Heart left ventricle (tissue), 16 donors: ENCODE measurements around the gene INPP4A. TPM values are rescaled to one million over a fixed set of nuclear protein-coding genes. Genes with fewer than 3 reads are reported as not detected.
A peak's percentile ranks its signal among the peaks of the same experiment; 100 is the strongest.

Experiments
- ATAC-seq, 4 donors: fragments of 200-7000 bp; cut with Tn5 transposase; one replicate each; pipeline ENCODE4 v1.9.1; 2020 to 2022; ENCODE audit warnings: moderate library complexity in 4 of 4, mild to moderate bottlenecking in 3 of 4, moderate number of reproducible peaks in 1 of 4
- DNase-seq, 5 donors: peaks; one replicate each; pipeline ENCODE4 v3.0.0-alpha.2; 2020
- H3K27ac ChIP-seq, 12 donors: fragments of 200-600 bp; sonication (generic) in 4 of 12; one replicate each; pipeline versions ENCODE4 v1.5.0 to v1.8.0; 2016 to 2022; ENCODE audit warnings: mild to moderate bottlenecking in 2 of 12
- H3K27me3 ChIP-seq, 9 donors: fragments of 200-600 bp; sonication (generic) in 2 of 9; one replicate each; pipeline versions ENCODE4 v1.5.1 to v1.8.0; 2016 to 2022; ENCODE audit warnings: mild to moderate bottlenecking in 3 of 9
- H3K36me3 ChIP-seq, 9 donors: fragments of 200-600 bp; sonication (generic) in 2 of 9; one replicate each; pipeline versions ENCODE4 v1.5.0 to v1.8.0; 2018 to 2022; ENCODE audit warnings: mild to moderate bottlenecking in 2 of 9
- H3K4me1 ChIP-seq, 12 donors: fragments of 200-600 bp; sonication (generic) in 4 of 12; one replicate each; pipeline versions ENCODE4 v1.5.0 to v1.8.0; 2016 to 2022; ENCODE audit warnings: mild to moderate bottlenecking in 3 of 12
- H3K4me3 ChIP-seq, 12 donors: fragments of 200-600 bp; sonication (generic) in 4 of 12; one replicate each; pipeline versions ENCODE4 v1.5.0 to v1.8.0; 2017 to 2022; ENCODE audit warnings: mild to moderate bottlenecking in 9 of 12, moderate library complexity in 4 of 12
- H3K9me3 ChIP-seq, 12 donors: fragments of 200-600 bp; sonication (generic) in 4 of 12; one replicate each; pipeline versions ENCODE4 v1.5.0 to v1.8.0; 2016 to 2022; ENCODE audit warnings: mild to moderate bottlenecking in 1 of 12
- CTCF ChIP-seq, 12 donors: fragments of 200-600 bp; sonication (generic) in 4 of 12; IDR thresholded peaks; one replicate each; pipeline versions ENCODE4 v1.5.0 to v1.8.0; 2018 to 2022; ENCODE audit warnings: antibody characterized with exemption in 12 of 12, mild to moderate bottlenecking in 5 of 12
- POLR2A ChIP-seq, 2 donors: fragments of 450-650 bp; IDR thresholded peaks; one replicate each; pipeline ENCODE4 v1.6.1; 2017; ENCODE audit warnings: antibody characterized with exemption in 2 of 2, mild to moderate bottlenecking in 2 of 2, moderate library complexity in 2 of 2
- WGBS, 4 donors: extraction: QIAGEN DNeasy Blood & Tissue Kit in 2 of 4; methylation state at CpG; one replicate each; pipeline versions ENCODE4 v1.1.5 to v1.1.7; 2013 to 2018; 5-methylcytosine and 5-hydroxymethylcytosine counted together
- intact Hi-C, 10 donors: fragments of 100-400 bp; cut with DNase I; formaldehyde crosslinking; loops; one replicate each; pipeline versions ENCODE4 v1.11.1 to v1.14.2; 2022
- polyA plus RNA-seq, 2 donors: library from polyadenylated mRNA; stranded (reverse); fragments of 200-250 nt; gene quantifications; one replicate each; pipeline ENCODE4 v1.2.3, GENCODE V29; 2013
- total RNA-seq, 9 donors: library from RNA; depleted of rRNA in 2 of 9; stranded (reverse); fragments of >200 nt in 2 of 9; fragmentation: NEBNext Ultra II Directional in 3 of 9; extraction: Animal tissue kit (Norgen Biotek cat#: 25700) in 3 of 9; gene quantifications; one replicate each; pipeline versions ENCODE4 v1.1.0 to v1.2.4, GENCODE V29; 2016 to 2023
- donor health status: ischemic (EF 13 %, LVEDD 7.1; RV severe dilation, severe dysfunction).
- donor health status: healthy with polysubstance abuse.
- donor health status: DM: no; HTN: yes; CAD: no.
- donor health status: DM: no; HTN: no; CAD: no.
- donor health status: ischemic (EF 25% LVEDD 6.9; RV normal size, moderate dysfunction).
- donor health status: ischemic (EF 25% LVEDD 5.7; RV mildly dilated, moderate dysfunction).
- donor health status: healthy.
- donor health status: DM: yes; HTN: yes; CAD: no.
- donor health status: ischemic (EF 35%, LVEDD 5.7; RV mildly dilated, moderate dysfunction).
- donor health status: nonischemic (EF 11% LVEDD 7.7; RV severe dilation, severe dysfunction).
- donor health status: DM: yes; HTN: yes; CAD: no.
- donor health status: PGD.
- donor health status: ischemic (EF 29% LVEDD 5.4; RV normal size, mild dysfunction).
- donor health status: nonischemic (EF 23%, LVEDD 6.1; RV moderate dilation, normal function).

The INPP4A gene
- total and polyA plus RNA-seq, 11 donors = 5.1 to 30.5 (median 20.3) TPM

- DNase-seq = no peak
- ATAC-seq = peak; percentile 63 to 86 (median 82)
- Histone ChIP-seq H3K27me3 (no peaks in the 10 kb centered on the region), H3K27ac (no peak overlapping the region), H3K9me3 (no peaks in the 10 kb centered on the region), H3K36me3 (peaks cover 0 to 83% (median 66%) of the 10 kb centered on the region in 9 donors), H3K4me3 (no peak overlapping the region), H3K4me1 (peaks cover 2 to 27% (median 15%) of the 10 kb centered on the region in 12 donors)
- intact Hi-C loops = loop anchor here in 8 of 10 donors (2.0 to 10.0 kb wide), 4 partner anchors 157 to 189 kb away; partner anchors contain the start of gene INPP4A (in 2 of the 8)
- TF ChIP-seq CTCF (IDR thresholded peaks at IDR 0.05) (peak; percentile 42 to 71 (median 57)), POLR2A (IDR thresholded peaks at IDR 0.05) (no peak)
- 57 to 77% (median 70%) methylated on average over 3 of the region's 3 CpGs for WGBS, 4 donors
Observed at GRCh38 chr2:98601532-98602132, 157.0 kb downstream of the INPP4A start.

- no peak overlapping the region for H3K27ac ChIP-seq
- intact Hi-C loops = loop anchor here in 6 of 10 donors (5.0 to 10.0 kb wide), 3 partner anchors 160 to 192 kb away; partner anchors contain the start of gene INPP4A (in 2 of the 6)
- TF ChIP-seq POLR2A (IDR thresholded peaks at IDR 0.05) (no peak), CTCF (IDR thresholded peaks at IDR 0.05) (no peak)
- WGBS, 4 donors = 50 to 72% (median 69%) methylated on average over 2 of the region's 2 CpGs
- H3K9me3 ChIP-seq = no peaks in the 10 kb centered on the region
- DNase-seq (no peak), ATAC-seq (no peak)
- no peak overlapping the region for H3K4me3 ChIP-seq
- peaks cover 0 to 56% (median 44%) of the 10 kb centered on the region in 9 donors for H3K36me3 ChIP-seq
- H3K4me1 ChIP-seq = peaks cover 9 to 41% (median 29%) of the 10 kb centered on the region in 12 donors
- no peaks in the 10 kb centered on the region for H3K27me3 ChIP-seq
Observed at GRCh38 chr2:98604547-98604946, 159.9 kb downstream of the INPP4A start.

GRCh38 chr2:98605076-98605475 lies 160.4 kb downstream of the INPP4A start:
- no peak for DNase-seq
- ATAC-seq = no peak
- intact Hi-C loops = loop anchor here in 5 of 10 donors (5.0 to 10.0 kb wide), 3 partner anchors 38 to 193 kb away; partner anchors contain the start of gene INPP4A (in 2 of the 5)
- Histone ChIP-seq H3K36me3 (peaks cover 0 to 55% (median 42%) of the 10 kb centered on the region in 9 donors), H3K9me3 (no peaks in the 10 kb centered on the region), H3K27me3 (no peaks in the 10 kb centered on the region), H3K4me3 (no peak overlapping the region), H3K4me1 (peaks cover 9 to 46% (median 34%) of the 10 kb centered on the region in 12 donors), H3K27ac (no peak overlapping the region)
- no peak for TF ChIP-seq CTCF (IDR thresholded peaks at IDR 0.05)
- TF ChIP-seq POLR2A (IDR thresholded peaks at IDR 0.05) = no peak
- 68 to 76% (median 70%) methylated on average over 3 of the region's 3 CpGs for WGBS, 4 donors

GRCh38 chr2:98606431-98606830 lies 161.8 kb downstream of the INPP4A start:
- H3K4me3 ChIP-seq = peak overlapping the region in 2 of 12 donors; percentile 1 to 96
- 78 to 85% (median 84%) methylated on average over 7 of the region's 7 CpGs for WGBS, 4 donors
- no peak overlapping the region for H3K27ac ChIP-seq
- no peak for TF ChIP-seq POLR2A (IDR thresholded peaks at IDR 0.05)
- ATAC-seq = no peak
- intact Hi-C loops = loop anchor here in 5 of 10 donors (5.0 to 10.0 kb wide), 3 partner anchors 39 to 194 kb away; partner anchors contain the start of gene INPP4A (in 2 of the 5)
- H3K4me1 ChIP-seq = peaks cover 12 to 59% (median 47%) of the 10 kb centered on the region in 12 donors
- H3K9me3 ChIP-seq = no peaks in the 10 kb centered on the region
- no peak for DNase-seq
- H3K36me3 ChIP-seq = peaks cover 0 to 55% (median 40%) of the 10 kb centered on the region in 9 donors
- no peaks in the 10 kb centered on the region for H3K27me3 ChIP-seq
